LNCAP (cell line): ENCODE measurements around the gene C1orf198.

Source experiments
- CTCF ChIP-seq: fragments of 450-650 bp; IDR thresholded peaks from 2 replicates; pipeline ENCODE4 v1.5.1; 2017; ENCODE audit warnings: mild to moderate bottlenecking

Gene C1orf198

GRCh38 chr1:230891413-230891812 lies 23.1 kb upstream of the C1orf198 start:
- no peak for TF ChIP-seq CTCF

GRCh38 chr1:230884646-230885045 lies 16.3 kb upstream of the C1orf198 start:
- no peak for TF ChIP-seq CTCF

GRCh38 chr1:230883967-230884366 lies 15.6 kb upstream of the C1orf198 start:
- TF ChIP-seq CTCF = no peak

GRCh38 chr1:230879778-230880177 lies 11.5 kb upstream of the C1orf198 start:
- no peak for TF ChIP-seq CTCF

GRCh38 chr1:230878591-230878990 lies 10.3 kb upstream of the C1orf198 start:
- no peak for TF ChIP-seq CTCF

- TF ChIP-seq CTCF = no peak
Measured at GRCh38 chr1:230877924-230878590, 9.7 kb upstream of the C1orf198 start.

- no peak for TF ChIP-seq CTCF
Measured at GRCh38 chr1:230877146-230877923, 9.0 kb upstream of the C1orf198 start.
